HG02759 (cell line): Measurements from ENCODE around the gene MORN1.
A peak's percentile ranks its signal among the peaks of the same experiment; 100 is the strongest.

Experiments
- ATAC-seq: cut with Tn5 transposase; IDR thresholded peaks from one replicate; pipeline ENCODE4 v1.9.1; 2021; ENCODE audit warnings: mild to moderate bottlenecking, moderate library complexity; ENCODE audit not compliant: unreplicated experiment

The MORN1 gene

DNA sequence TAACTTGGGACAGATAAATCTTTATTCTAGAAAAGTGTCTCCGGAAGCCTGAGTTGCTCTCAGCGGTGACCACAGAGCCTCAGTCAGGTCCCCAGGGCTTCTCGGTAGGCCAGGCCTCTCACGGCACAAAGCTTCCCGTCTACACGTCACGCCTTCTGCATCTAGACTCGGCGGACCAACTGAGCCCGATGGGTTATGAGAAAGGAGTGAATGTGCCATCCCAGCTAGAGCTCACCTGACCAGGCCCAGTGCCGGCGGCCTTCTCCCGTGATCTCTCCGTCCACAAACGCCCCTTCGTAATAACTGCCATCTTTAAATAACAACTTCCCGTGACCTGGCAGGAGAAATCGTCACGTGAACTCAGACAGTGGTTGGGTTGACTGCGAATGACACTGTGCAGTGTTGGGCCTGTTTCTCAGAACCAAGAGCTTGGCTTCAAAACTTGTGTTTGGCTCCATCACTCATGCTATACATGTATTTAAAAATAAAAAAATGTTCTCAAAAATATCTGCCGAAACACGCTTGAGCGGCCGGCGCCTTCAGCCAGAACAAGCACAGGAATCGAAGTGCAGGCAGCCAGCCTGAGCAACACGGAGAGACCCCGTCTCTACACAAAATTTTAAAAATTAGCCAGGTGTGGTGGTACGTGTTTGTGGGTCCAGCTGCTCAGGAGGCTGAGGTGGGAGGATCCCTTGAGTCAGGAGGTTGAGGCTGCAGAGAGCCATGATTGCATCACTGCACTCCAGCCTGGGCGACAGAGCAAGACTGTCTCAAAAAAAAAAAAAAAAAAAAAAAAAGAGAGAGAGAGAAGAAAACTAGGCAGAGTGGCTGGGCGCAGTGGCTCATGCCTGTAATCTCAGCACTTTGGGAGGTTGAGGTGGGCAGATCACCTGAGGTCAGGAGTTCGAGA lies 3.1 kb downstream of the MORN1 start:
- no peak for ATAC-seq

- no peak for ATAC-seq
Observed at GRCh38 chr1:2386636-2387611, 4.4 kb downstream of the MORN1 start.

DNA sequence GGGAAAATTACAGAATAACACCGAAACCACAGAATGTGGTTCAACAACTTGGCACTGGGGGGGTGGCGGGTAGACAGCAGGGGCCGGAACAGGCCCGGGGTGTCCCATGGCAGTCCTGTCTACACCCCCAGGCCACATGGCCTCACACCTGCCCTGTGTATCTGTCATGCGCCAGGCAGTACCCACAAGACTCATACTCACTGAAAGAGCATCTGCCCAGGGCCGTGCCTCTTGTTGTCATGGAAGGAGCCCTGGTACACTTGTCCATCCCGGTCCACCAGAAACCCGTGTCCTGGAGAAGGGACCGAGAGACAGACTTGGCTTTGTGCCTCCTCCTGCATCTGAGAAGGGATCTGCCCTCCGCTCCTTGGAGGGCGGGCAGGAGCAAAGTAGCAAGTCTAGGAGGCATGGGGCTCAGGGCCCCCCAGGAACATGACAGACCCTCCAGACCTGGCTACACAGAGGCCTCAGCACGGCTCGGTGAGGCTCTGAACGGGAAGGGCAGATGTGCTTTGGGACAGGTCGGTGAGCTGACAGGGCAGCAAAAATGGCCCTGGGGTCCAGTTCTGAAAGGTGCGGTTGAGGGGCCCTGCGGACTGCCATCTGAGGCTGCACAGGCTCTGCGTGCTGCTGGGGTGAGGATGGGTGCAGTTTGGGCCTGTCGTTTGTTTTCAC lies 5.6 kb downstream of the MORN1 start:
- no peak for ATAC-seq

DNA sequence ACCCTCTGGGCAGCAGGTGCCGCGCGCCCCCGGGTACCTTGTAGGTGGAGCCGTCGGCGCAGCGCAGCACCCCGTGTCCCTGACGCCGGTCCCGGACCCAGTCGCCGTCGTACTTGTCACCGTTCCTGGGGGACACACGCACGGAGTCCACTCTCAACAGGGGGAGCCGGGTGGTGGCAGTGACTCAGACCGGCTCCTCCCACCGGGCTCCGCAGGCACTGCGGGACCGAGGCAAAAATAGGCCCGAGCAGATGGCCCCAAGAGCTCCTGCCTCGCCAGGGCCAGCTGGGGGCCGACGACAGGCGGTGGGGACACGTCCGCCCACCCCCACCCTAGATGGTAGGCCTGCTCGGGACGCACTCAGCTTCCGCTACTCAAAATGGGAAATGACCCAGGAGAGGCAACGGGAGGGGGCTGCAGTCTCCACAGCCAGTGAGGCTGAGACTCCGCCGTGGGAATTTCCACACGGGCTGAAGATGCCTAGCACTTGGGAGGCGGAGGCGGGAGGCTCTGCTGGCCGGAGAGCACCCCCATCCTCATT lies 6.3 kb downstream of the MORN1 start:
- ATAC-seq: no peak

- ATAC-seq: no peak
Observed at GRCh38 chr1:2384130-2384860, 7.1 kb downstream of the MORN1 start.

DNA sequence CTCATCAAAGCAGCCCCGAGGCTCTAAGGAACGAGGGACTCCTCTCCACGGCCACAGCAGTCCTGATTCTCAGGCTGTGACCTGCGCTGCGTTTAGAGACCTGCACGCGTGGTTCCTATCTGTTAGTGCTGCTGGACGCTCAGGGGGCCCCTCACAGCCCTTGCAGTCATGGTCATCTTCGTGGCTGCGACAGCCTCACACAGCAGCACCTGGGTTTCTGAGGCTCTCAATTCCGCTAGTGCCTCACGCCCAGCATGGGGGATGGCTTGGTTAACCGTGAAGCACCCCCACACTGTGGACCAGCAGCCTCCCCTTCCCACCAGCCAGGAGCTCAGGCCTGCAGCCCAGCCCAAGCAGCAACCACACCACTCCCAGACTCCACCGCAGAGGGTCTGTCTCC lies 7.8 kb downstream of the MORN1 start:
- no peak for ATAC-seq

DNA sequence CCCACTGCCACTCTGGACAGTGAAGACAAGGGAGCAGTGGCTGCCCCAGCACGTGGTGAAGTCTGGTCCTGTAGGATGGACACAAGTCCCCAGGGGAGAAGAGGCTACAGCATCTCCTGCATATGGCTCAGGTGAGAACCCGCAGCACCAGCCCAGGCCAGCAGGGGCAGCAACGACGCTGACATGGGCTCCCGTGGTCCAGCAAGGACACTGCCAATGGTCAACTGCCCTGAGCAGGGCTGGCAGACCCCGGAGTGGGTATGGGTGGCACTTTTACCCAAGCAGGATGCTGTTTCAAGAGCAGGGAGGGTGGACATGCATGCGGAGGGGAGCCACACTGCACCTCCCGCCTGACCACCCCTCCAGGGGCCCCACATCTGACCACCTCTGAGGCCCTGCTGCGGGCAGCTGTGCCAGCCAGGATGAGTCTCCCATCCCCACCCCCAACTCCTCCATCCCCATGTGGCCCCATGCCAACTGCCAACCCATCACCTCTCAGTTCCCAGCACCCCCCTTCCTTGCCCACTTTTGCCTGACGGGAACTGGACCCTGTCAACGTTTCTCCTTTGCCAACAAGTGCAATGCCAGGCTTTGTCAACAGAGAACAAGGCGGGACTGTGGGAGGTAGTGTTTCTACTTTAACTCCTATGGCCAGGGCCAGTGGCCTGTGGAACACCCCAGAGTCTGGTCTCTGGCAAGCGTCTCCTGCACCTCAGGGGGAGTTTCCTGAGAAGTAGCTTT lies 8.6 kb downstream of the MORN1 start:
- ATAC-seq: no peak

DNA sequence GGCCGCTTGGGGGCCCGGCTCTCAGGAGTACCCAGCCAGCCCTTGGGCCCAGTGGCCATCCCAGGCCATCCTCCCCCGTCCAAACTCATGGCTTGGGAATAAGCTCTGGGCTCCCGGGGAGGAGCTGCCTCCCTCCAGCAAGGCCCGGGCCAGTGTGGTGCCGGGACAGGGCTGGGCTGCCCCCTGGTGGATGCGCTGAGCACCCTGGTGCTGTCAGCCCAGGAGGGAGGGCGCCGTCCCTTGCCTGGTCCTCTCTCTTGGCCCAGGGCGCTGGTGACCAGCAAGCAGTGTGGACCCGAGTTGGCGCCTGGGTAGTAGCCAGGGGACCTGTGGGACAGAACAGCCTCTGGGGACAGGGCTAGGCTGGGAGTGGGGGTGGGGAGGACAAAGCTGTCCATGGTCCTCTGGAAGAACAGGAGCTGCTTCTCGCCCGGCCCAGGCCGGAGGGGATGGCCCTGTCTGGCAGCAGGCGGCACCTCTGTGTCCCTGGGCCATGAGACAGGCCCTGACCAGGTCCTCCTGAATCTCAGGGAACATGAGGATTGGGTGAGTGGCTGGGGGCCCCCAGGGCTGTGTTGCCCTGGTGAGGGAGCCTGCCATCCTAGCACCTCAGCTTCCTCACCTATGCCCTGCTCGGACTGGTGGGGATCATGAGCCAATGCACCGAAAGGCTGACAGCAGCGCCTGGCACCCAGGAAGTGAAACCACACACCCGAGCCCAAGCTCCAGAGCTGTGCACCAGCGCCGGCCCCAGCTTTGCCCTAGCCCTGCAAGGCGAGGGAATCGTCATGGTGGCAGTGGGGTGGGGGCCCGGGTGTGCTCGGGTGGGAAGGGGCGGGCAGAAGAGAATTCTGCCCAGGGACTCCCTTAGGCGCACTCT lies 9.4 kb downstream of the MORN1 start:
- ATAC-seq: peak; percentile 52

- no peak for ATAC-seq
Observed at GRCh38 chr1:2380816-2381591, 10.3 kb downstream of the MORN1 start.

DNA sequence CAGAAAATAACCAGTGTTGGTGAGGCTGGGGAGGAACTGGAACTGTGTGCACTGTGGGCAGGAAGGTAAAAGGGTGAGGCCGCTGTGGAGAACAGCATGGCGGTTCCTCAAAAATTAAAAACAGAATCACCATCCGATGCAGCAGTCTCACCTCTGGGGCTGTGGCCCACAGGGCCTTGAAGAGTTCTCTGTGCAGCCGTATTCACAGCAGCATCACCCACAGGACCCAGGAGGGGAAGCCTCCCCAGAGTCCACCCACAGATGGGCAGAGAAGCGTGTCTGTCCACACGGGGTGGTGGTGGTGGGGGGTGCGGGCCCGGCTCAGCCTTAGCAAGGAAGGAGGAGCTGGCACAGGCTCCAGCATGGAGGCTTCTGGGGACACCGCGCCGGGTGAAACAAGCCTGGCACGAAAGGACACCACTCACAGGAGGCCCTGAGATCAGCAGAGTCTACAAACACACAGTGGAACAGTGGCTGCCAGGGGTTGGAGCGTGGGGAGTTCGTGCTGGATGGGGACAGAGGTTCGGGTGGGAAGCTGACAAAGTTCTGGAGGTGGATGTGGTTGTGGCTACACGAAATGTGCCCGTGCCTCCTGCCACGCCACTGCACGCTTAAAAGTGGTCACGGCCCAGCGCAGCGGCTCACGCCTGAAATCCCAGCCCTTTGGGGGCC lies 11.5 kb downstream of the MORN1 start:
- ATAC-seq: no peak

GRCh38 chr1:2378956-2379732 lies 12.2 kb downstream of the MORN1 start:
- ATAC-seq: no peak

- no peak for ATAC-seq
Observed at GRCh38 chr1:2378441-2378851, 12.9 kb downstream of the MORN1 start.

DNA sequence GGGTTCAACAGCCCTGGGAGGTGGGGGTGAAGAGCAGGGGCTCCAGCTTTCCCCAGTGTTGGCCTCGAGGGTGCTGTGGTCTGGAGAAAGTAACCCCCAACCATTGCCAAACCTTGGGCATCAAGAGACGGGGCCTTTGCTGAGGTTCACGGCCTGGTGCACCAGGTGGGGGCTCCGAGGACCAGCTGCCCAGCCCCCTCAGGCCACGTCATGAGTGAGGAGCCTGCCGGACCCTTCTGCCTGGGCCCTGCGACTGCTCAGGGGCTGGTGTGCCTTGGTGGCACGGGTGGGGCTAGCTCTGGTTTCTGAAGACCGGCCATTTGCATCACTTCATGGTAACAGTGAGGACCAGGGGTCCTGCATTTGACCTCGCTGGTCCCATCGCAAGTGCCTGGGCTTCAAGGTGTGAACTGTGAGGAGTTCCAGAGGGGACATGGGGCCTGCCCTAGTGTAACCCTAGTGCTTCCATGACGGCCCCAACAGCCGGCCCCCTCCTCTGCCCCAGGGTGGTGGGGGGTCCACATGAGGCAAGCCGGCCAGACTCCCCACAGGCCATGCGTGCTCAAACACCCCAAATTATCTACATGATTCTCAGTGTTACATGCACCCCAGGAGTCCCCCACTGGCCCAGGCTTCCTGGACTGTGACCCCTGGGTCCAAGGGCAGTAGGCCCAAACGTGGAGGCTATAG lies 13.5 kb downstream of the MORN1 start:
- ATAC-seq: no peak

DNA sequence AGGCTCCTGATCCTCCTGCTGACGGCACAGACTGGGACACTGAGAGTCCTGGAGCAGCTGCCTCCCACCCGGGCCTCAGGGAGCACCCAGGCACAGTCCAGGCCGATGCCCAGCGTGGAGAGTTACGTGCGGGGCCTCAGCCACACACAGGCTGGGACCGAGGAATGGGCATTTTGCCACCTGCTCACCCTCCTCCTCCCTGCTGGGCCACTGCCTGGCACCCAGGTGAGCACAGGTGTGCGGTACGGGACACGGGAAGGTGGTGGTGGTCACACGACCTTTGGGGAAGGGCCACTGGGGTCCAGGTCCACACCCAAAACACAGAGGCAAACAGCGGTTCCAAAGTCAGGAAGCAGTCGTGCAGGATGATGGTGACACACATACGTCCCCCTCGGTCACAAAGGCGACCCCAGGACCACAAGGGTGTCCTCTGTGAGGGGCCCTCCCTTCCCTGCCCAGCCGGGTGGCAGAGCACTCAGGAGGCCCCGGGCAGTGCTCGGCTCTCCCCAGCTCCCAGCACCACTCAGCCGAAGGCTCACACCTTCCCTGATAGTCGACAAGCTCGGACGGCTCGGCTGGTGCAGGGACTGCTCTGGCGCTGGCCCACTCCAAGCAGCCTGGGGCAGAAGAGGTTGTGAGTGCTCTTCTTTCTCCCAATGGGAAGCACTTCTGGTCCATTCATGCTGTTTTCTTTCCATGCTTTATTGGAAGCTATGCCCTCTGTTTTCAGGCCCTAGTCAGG lies 14.3 kb downstream of the MORN1 start:
- no peak for ATAC-seq

- ATAC-seq: no peak
Observed at GRCh38 chr1:2376261-2376741, 15.1 kb downstream of the MORN1 start.
